ENCODE measurements around the gene CST4. TPM values are rescaled to one million over a fixed set of nuclear protein-coding genes. Genes with fewer than 3 reads are reported as not detected.

The CST4 gene
- total RNA-seq, 2 donors from 2014 or later: not detected

DNA sequence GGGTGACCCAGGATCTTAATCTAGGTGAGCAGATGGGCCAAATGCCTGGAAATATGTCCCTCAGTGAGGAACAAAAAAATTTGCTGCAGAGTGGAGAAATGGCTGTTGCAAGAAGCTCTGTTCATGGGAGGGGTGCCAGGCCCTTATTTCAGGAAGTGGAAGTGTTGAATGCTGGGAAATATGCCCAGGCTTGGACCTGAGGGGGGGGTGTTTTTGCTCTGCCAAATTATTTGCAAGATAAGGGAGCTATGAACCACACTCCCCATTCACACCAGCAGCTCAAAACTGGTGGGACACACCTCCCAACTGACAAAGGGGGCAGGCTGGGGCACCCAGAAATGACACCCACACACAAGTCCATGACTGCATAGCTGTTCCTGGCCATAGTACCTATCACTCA lies 8.7 kb downstream of the CST4 start:
- Histone ChIP-seq H3K9me3 (no peaks in the 10 kb centered on the region), H3K27me3 (no peaks in the 10 kb centered on the region), H3K9ac (ENCODE audit: low read depth in 2 of 2, low read length in 2 of 2) (no peak overlapping the region), H3K4me1 (no peaks in the 10 kb centered on the region), H3K4me3 (no peak overlapping the region), H3K27ac (no peak overlapping the region), H3K36me3 (no peaks in the 10 kb centered on the region)
- intact Hi-C loops (cut with DNase I): no loop called here
- DNase-seq: no peak
- TF ChIP-seq, protein P1, sequence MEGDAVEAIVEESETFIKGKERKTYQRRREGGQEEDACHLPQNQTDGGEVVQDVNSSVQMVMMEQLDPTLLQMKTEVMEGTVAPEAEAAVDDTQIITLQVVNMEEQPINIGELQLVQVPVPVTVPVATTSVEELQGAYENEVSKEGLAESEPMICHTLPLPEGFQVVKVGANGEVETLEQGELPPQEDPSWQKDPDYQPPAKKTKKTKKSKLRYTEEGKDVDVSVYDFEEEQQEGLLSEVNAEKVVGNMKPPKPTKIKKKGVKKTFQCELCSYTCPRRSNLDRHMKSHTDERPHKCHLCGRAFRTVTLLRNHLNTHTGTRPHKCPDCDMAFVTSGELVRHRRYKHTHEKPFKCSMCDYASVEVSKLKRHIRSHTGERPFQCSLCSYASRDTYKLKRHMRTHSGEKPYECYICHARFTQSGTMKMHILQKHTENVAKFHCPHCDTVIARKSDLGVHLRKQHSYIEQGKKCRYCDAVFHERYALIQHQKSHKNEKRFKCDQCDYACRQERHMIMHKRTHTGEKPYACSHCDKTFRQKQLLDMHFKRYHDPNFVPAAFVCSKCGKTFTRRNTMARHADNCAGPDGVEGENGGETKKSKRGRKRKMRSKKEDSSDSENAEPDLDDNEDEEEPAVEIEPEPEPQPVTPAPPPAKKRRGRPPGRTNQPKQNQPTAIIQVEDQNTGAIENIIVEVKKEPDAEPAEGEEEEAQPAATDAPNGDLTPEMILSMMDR (IDR thresholded peaks at IDR 0.05): no peak

DNA sequence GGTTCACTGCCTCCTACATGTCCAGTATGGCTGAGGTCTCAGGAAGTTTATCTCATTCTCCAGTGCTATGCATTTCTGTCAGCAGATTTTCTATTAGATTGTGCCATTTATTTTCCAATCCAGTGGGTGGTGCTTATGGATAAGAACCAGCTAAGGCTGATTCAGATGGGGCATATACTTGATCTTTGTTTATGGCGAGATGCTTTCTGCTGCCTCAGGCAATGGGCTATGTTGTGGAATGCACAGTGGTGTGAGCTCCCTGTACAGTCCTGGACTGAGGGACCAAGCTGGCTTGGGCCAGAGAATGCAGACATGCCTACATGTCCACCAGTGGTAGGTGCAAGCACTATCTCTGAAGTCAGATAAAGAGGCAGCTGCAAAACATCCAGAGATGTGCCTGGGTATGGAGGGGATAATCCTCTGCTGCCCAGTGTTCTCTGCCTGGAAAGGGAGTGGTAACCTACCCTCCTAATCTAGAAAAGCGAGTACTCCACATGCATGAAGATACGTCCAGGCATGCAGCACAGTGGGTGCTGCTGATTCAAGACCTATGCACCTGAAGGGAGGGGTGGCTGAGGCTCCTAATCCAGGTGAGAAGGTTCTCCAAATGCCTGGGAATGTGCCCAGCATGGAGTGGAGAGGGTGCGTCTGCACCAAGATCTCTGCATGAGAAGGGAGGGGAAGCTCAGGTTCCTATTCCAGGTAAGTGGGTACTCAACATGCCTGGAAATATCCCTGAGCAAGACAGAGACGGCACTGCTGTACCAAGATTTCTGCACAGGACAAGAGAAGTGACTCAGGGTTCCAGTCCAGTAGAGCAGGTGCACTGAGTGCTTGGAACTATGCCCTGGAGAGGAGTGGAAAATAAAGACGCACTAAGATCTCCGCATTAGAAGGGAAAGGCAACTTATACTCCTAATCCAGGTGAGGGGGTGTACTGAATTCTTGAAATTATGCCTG lies 9.4 kb downstream of the CST4 start:
- Histone ChIP-seq H3K27me3 (no peaks in the 10 kb centered on the region), H3K36me3 (no peaks in the 10 kb centered on the region), H3K9me3 (no peaks in the 10 kb centered on the region), H3K27ac (no peak overlapping the region), H3K4me1 (no peaks in the 10 kb centered on the region), H3K4me3 (no peak overlapping the region), H3K9ac (ENCODE audit: low read depth in 2 of 2, low read length in 2 of 2) (no peak overlapping the region)
- TF ChIP-seq, protein P1 (IDR thresholded peaks at IDR 0.05): no peak
- intact Hi-C loops (cut with DNase I): no loop called here
- DNase-seq: no peak

DNA sequence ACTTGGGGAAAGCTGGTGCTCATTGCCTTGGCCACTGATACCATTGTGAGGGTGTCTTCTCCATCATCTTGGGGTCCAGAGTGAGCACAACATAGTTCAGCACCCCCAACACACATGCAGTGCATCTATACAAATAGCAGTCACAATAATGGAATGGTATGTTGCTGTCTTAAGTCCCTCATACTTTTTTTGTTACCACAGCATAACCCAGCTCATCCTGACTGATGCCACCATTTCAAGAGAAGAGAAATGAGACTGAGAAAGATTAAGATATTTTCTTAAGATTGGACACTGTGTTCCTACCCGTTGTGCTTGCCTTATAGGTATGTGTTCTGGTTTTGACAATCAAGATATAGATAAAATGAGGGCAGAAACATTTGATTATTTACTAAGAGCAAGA lies 15.6 kb downstream of the CST4 start:
- TF ChIP-seq, protein P1 (IDR thresholded peaks at IDR 0.05): no peak
- no peaks in the 10 kb centered on the region for H3K36me3 ChIP-seq
- H3K27ac ChIP-seq: no peak overlapping the region
- H3K27me3 ChIP-seq: no peaks in the 10 kb centered on the region
- intact Hi-C loops (cut with DNase I): no loop called here
- H3K4me3 ChIP-seq: no peak overlapping the region
- H3K4me1 ChIP-seq: no peaks in the 10 kb centered on the region
- H3K9ac ChIP-seq (ENCODE audit: low read depth in 2 of 2, low read length in 2 of 2): no peak overlapping the region
- no peak for DNase-seq
- H3K9me3 ChIP-seq: no peaks in the 10 kb centered on the region

DNA sequence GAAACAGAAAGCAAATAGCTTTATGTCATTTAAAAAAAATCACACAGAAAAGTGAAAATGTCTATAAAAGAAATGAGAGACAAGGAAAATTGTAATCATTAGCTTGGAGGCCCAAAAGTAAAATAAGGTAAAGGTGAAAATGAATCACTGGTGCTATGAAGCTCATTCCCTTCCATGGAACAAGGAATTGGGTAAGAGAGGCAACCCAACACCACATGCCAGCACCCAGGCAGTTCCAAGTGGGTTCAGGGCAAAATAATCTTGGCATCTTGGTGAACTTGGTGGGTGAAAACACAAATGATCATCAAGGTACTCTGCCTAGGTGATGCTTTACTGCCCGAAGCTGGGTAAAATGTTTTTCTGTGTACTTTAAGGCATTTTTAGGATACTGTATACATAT lies 16.7 kb downstream of the CST4 start:
- TF ChIP-seq, protein P1 (IDR thresholded peaks at IDR 0.05): no peak
- no peaks in the 10 kb centered on the region for H3K36me3 ChIP-seq
- DNase-seq: no peak

DNA sequence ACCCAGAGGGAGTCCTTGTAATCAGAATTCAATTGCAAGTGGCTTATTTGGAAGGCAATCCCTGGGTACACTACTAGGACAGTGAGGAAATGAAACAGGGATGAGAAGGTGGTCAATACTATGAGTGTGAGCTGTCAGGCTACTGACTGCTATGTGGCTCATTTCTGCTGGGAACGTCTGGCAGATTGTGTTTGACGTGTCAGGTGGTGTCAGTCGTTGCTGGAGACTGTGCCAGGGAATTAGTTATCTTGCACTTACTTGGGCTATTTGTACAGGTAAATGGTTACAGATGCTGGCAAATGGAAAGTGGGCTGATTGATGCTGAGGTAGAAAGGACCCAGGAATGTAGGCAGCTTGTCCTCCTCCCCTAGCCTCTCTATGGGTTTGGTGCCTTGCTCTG lies 17.4 kb downstream of the CST4 start:
- no peaks in the 10 kb centered on the region for H3K36me3 ChIP-seq
- H3K27ac ChIP-seq: no peak overlapping the region
- TF ChIP-seq, protein P1 (IDR thresholded peaks at IDR 0.05): no peak
- no peak overlapping the region for H3K4me3 ChIP-seq
- no peaks in the 10 kb centered on the region for H3K4me1 ChIP-seq
- intact Hi-C loops (cut with DNase I): no loop called here
- no peak overlapping the region for H3K9ac ChIP-seq (ENCODE audit: low read depth in 2 of 2, low read length in 2 of 2)
- no peaks in the 10 kb centered on the region for H3K9me3 ChIP-seq
- DNase-seq: no peak
- no peaks in the 10 kb centered on the region for H3K27me3 ChIP-seq

More for the DNA sequence above, 16.7 kb downstream of the CST4 start:
- Histone ChIP-seq H3K27ac (no peak overlapping the region), H3K4me3 (no peak overlapping the region), H3K4me1 (no peaks in the 10 kb centered on the region), H3K9ac (ENCODE audit: low read depth in 2 of 2, low read length in 2 of 2) (no peak overlapping the region), H3K27me3 (no peaks in the 10 kb centered on the region), H3K9me3 (no peaks in the 10 kb centered on the region)
- intact Hi-C loops (cut with DNase I): no loop called here

Measured in colonic mucosa (tissue), 4 donors.